HCT116 (cell line): Measurements from ENCODE around the gene NAGA. TPM values are rescaled to one million over a fixed set of nuclear protein-coding genes. Genes with fewer than 3 reads are reported as not detected.

Source experiments
- ATAC-seq: fragments of 200-7000 bp; cut with Tn5 transposase; 2 replicates; pipeline ENCODE4 v1.9.1; 2020; ENCODE audit warnings: mild to moderate bottlenecking, moderate library complexity
- BruUV-seq: library from RNA; stranded (reverse); fragments of 400-500 nt; replicated peaks from 2 replicates; lab custom pipeline; 2021; lab: Mats Ljungman, UMichigan
- CTCF ChIA-PET: fragments of 300-600 bp; sonication (Branson Sonifier 250); formaldehyde crosslinking; loops from one replicate; lab custom pipeline; 2021; ENCODE audit warnings: antibody characterized with exemption; lab: Charles Lee
- POLR2A ChIA-PET: fragments of 300-600, 350-600 bp; sonication (Branson Sonifier 250); formaldehyde crosslinking; loops from one replicate; lab custom pipeline; 2021; ENCODE audit warnings: antibody characterized with exemption; lab: Charles Lee
- RAD21 ChIA-PET, 2 experiments: fragments of 300-600 bp; sonication (Branson Sonifier 250); formaldehyde crosslinking; loops; one replicate each; lab custom pipeline; 2023; ENCODE audit warnings: low total read pairs in 2 of 2; ENCODE audit not compliant: uncharacterized antibody in 2 of 2, unreplicated experiment in 2 of 2, low non-redundant PET in 1 of 2; lab: Charles Lee
- DNase-seq: peaks from one replicate; pipeline ENCODE4 v3.0.0-alpha.2; 2010; ENCODE audit warnings: low read depth, low spot score
- H2AFZ ChIP-seq: fragments of 200-600 bp; shearing (Covaris generic), sonication (generic); 2 replicates; pipeline ENCODE4 v1.6.1; 2017; ENCODE audit warnings: low read depth, mixed run types, mixed read lengths, antibody characterized with exemption, low read length; ENCODE audit not compliant: poor library complexity, severe bottlenecking
- H3K27ac ChIP-seq: 2 replicates; pipeline ENCODE4 v1.5.1; 2012; ENCODE audit warnings: low read depth, low read length
- H3K27me3 ChIP-seq: fragments of 200-600 bp; sonication (generic); 2 replicates; pipeline ENCODE4 v1.6.1; 2016; ENCODE audit warnings: mixed run types, low read length, mixed read lengths; ENCODE audit not compliant: insufficient read depth
- H3K36me3 ChIP-seq, 2 experiments: fragments of 200-500 bp in 1 of 2; fragments of 200-600 bp in 1 of 2; sonication (Bioruptor generic) in 1 of 2; sonication (generic) in 1 of 2; 2 replicates each; pipeline versions ENCODE4 v1.5.1 to v1.6.1; 2014 to 2016; ENCODE audit warnings: low read length in 2 of 2, inconsistent platforms in 1 of 2, mixed read lengths in 1 of 2, mixed run types in 1 of 2; ENCODE audit not compliant: insufficient read depth in 2 of 2, control insufficient read depth in 1 of 2
- H3K4me1 ChIP-seq, 2 experiments: fragments of 200-600 bp in 1 of 2; sonication (generic) in 1 of 2; 2 replicates each; pipeline versions ENCODE4 v1.5.1 to v1.6.1; 2012 to 2017; ENCODE audit warnings: low read length in 2 of 2, inconsistent platforms in 1 of 2, mild to moderate bottlenecking in 1 of 2, mixed read lengths in 1 of 2, mixed run types in 1 of 2, moderate library complexity in 1 of 2; ENCODE audit not compliant: insufficient read depth in 2 of 2, control insufficient read depth in 1 of 2
- H3K4me2 ChIP-seq: fragments of 200-600 bp; sonication (generic); 2 replicates; pipeline ENCODE4 v1.6.1; 2017; ENCODE audit warnings: mixed run types, low read length, mixed read lengths
- H3K4me3 ChIP-seq, 2 experiments: fragments of 200-600 bp in 1 of 2; sonication (generic) in 1 of 2; replicated peaks in 1 of 2; 2 replicates each; pipeline ENCODE4 v1.5.1; 2011 to 2016; ENCODE audit warnings: low read length in 2 of 2, control low read depth in 1 of 2, low read depth in 1 of 2, mild to moderate bottlenecking in 1 of 2, mixed read lengths in 1 of 2, mixed run types in 1 of 2
- H3K79me2 ChIP-seq: fragments of 200-600 bp; sonication (generic); 2 replicates; pipeline ENCODE4 v1.6.1; 2017; ENCODE audit warnings: mild to moderate bottlenecking, mixed run types, low read length, moderate library complexity, mixed read lengths; ENCODE audit not compliant: insufficient read depth
- H3K9ac ChIP-seq: fragments of 200-600 bp; sonication (generic); 2 replicates; pipeline ENCODE4 v1.6.1; 2016; ENCODE audit warnings: low read length, mixed read lengths
- H3K9me2 ChIP-seq: fragments of 200-600 bp; sonication (generic), shearing (Covaris generic); 2 replicates; pipeline ENCODE4 v1.6.1; 2017; ENCODE audit warnings: mixed run types, mild to moderate bottlenecking, moderate library complexity; ENCODE audit not compliant: insufficient read depth
- H3K9me3 ChIP-seq, 2 experiments: fragments of 200-500 bp in 1 of 2; fragments of 200-600 bp in 1 of 2; sonication (Bioruptor generic) in 1 of 2; sonication (generic) in 1 of 2; 2 replicates each; pipeline ENCODE4 v1.6.1; 2014 to 2017; ENCODE audit warnings: low read length in 2 of 2, mixed read lengths in 2 of 2, inconsistent platforms in 1 of 2, low read depth in 1 of 2, mild to moderate bottlenecking in 1 of 2, mixed run types in 1 of 2, moderate library complexity in 1 of 2; ENCODE audit not compliant: control insufficient read depth in 1 of 2, insufficient read depth in 1 of 2
- H4K20me1 ChIP-seq: fragments of 200-600 bp; sonication (generic), shearing (Covaris generic); 2 replicates; pipeline ENCODE4 v1.6.1; 2017; ENCODE audit warnings: mixed run types, mild to moderate bottlenecking, moderate library complexity; ENCODE audit not compliant: insufficient read depth
- ELF1 ChIP-seq: IDR thresholded peaks from 2 replicates; pipeline ENCODE4 v1.6.1; 2012; ENCODE audit warnings: low read depth, borderline replicate concordance
- EZH2 ChIP-seq: fragments of 200-600 bp; sonication (generic); IDR thresholded peaks from 2 replicates; pipeline ENCODE4 v1.6.1; 2017; ENCODE audit warnings: antibody characterized with exemption, mixed run types
- EZH2phosphoT487 ChIP-seq: fragments of 200-600 bp; IDR thresholded peaks from 2 replicates; pipeline ENCODE4 v1.6.1; 2018; ENCODE audit warnings: antibody characterized with exemption, borderline replicate concordance
- MAX ChIP-seq: IDR thresholded peaks from 2 replicates; pipeline ENCODE4 v1.6.1; 2012
- POLR2A ChIP-seq: IDR thresholded peaks from 2 replicates; pipeline ENCODE4 v1.7.0; 2011; ENCODE audit warnings: borderline replicate concordance; ENCODE audit not compliant: insufficient read depth, insufficient read length; ENCODE audit errors: extremely low read depth
- POLR2AphosphoS5 ChIP-seq: IDR thresholded peaks from 2 replicates; pipeline ENCODE4 v1.6.1; 2011; ENCODE audit warnings: mild to moderate bottlenecking, low read depth, low read length, moderate library complexity
- SP1 ChIP-seq: IDR thresholded peaks from 2 replicates; pipeline ENCODE4 v1.6.1; 2012; ENCODE audit warnings: low read depth
- SRF ChIP-seq: IDR thresholded peaks from 2 replicates; pipeline ENCODE4 v1.6.1; 2012; ENCODE audit warnings: low read depth
- TCF7L2 ChIP-seq: IDR thresholded peaks from 2 replicates; pipeline ENCODE4 v1.7.0; 2011; ENCODE audit warnings: borderline replicate concordance, inconsistent platforms; ENCODE audit not compliant: insufficient read depth, insufficient read length; ENCODE audit errors: extremely low read depth
- ZFX ChIP-seq: fragments of 450-650 bp; IDR thresholded peaks from 2 replicates; pipeline ENCODE4 v1.6.1; 2017
- ZNF274 ChIP-seq: fragments of 200-500 bp; sonication (Bioruptor generic); IDR thresholded peaks from 2 replicates; pipeline ENCODE4 v1.6.1; 2014; ENCODE audit warnings: mild to moderate bottlenecking, low read depth, low read length, inconsistent platforms
- intact Hi-C: fragments of 100-400 bp; cut with micrococcal nuclease; formaldehyde crosslinking; loops from 2 replicates; pipeline ENCODE4 v1.10.0; 2022
- total RNA-seq: library from RNA; stranded (reverse); gene quantifications from one replicate; pipeline ENCODE4 v1.2.1, GENCODE V29; 2021; ENCODE audit not compliant: unreplicated experiment
- TF ChIP-seq, protein P1 (sequence below): IDR thresholded peaks from 2 replicates; pipeline ENCODE4 v1.6.1; 2012
- TF ChIP-seq, protein P2 (sequence below): IDR thresholded peaks from 2 replicates; pipeline ENCODE4 v1.6.1; 2012; ENCODE audit warnings: low read depth
- TF ChIP-seq, protein P3 (sequence below): IDR thresholded peaks from 2 replicates; pipeline ENCODE4 v1.6.1; 2011; ENCODE audit warnings: mild to moderate bottlenecking, low read length, moderate library complexity; ENCODE audit not compliant: insufficient replicate concordance; ENCODE audit errors: extremely low read depth

NAGA gene
- total RNA-seq, 1 experiment from 2014 or later, result 21.2 TPM

DNA sequence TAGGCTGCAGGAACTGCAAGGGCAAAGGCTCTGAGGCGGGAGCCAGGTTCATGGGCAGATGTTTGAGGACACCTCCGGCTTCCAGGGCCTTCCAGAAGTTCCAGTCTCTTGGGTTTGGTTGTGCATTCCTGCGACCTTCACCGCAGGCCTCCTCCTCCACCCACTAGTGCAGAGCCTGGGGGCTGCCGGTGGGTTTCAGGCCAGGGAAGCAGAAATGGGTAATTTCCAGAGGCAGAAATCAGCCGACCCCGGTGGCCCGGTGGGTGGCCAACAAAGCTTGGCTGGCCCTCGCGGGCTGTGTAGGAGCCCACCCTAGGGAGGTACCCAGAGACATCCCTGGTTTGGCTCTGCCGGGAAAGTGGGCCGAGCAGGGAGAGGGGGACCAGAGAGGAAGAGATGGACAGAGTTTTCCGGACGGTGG, 3.0 kb upstream of the NAGA start:
- DNase-seq (no peak), ATAC-seq (no peak)
- H3K9me3 ChIP-seq, result no peaks in the 10 kb centered on the region
- no peak overlapping the region for H3K9ac ChIP-seq
- RAD21 ChIA-PET, result no interaction called here
- H3K4me3 ChIP-seq, result no peak overlapping the region
- POLR2A ChIA-PET, result no interaction called here
- intact Hi-C loops, result no loop called here
- H3K4me2 ChIP-seq, result no peak overlapping the region
- H3K9me2 ChIP-seq, result no peaks in the 10 kb centered on the region
- no TSS peak for BruUV-seq
- TF ChIP-seq EZH2, result no peak
- no peak for TF ChIP-seq SP1
- TF ChIP-seq EZH2phosphoT487, result no peak
- no peaks in the 10 kb centered on the region for H3K79me2 ChIP-seq
- H2AFZ ChIP-seq, result no peak overlapping the region
- no peak overlapping the region for H3K27ac ChIP-seq
- H3K36me3 ChIP-seq, result no peaks in the 10 kb centered on the region
- H4K20me1 ChIP-seq, result no peaks in the 10 kb centered on the region
- H3K4me1 ChIP-seq, result peaks cover 12 to 21% of the 10 kb centered on the region in 2 experiments
- CTCF ChIA-PET, result no interaction called here
- no peaks in the 10 kb centered on the region for H3K27me3 ChIP-seq

DNA sequence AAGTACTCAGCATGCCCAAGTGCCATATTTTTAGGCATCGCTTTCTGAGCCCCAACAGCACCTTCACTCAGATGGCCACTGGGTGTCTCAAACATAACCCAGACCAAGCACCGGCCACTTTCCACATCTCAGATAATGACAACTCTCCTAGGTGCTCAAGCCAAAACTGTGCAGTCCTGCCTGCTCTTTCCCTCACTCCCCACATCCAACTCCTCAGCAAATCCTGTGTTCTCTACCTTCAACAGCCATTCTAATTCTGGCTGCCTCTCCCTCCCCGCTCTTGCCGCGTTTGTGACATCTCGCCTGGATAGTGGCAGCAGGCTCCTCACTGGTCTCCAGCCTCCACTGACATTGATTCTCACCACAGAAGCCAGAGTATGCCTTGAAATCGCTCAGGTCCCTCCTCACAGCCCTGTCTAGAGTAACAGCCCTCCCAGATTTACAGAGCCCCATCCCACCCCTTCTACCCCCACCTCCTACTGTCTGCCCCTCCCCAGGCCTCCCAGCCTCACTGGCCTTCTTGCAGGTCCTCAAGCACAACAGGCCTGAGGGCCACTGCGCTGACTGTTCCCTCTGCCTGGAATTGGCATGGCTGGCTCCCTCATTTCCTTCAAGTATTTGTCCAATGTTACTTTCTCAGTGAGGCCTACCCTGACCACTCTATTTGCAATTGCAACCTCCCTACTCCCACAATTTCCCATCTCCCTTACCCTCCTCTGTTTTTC, 2.2 kb upstream of the NAGA start:
- POLR2A ChIA-PET, result no interaction called here
- TF ChIP-seq, protein P1, sequence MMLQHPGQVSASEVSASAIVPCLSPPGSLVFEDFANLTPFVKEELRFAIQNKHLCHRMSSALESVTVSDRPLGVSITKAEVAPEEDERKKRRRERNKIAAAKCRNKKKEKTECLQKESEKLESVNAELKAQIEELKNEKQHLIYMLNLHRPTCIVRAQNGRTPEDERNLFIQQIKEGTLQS, result no peak
- no peak for TF ChIP-seq POLR2A
- TF ChIP-seq TCF7L2, result no peak
- TF ChIP-seq SRF, result no peak
- no peak for TF ChIP-seq ZFX
- no peak for TF ChIP-seq ZNF274
- TF ChIP-seq POLR2AphosphoS5, result no peak
- no peak for TF ChIP-seq MAX
- TF ChIP-seq ELF1, result no peak
- no peak for TF ChIP-seq SP1
- TF ChIP-seq, protein P2, sequence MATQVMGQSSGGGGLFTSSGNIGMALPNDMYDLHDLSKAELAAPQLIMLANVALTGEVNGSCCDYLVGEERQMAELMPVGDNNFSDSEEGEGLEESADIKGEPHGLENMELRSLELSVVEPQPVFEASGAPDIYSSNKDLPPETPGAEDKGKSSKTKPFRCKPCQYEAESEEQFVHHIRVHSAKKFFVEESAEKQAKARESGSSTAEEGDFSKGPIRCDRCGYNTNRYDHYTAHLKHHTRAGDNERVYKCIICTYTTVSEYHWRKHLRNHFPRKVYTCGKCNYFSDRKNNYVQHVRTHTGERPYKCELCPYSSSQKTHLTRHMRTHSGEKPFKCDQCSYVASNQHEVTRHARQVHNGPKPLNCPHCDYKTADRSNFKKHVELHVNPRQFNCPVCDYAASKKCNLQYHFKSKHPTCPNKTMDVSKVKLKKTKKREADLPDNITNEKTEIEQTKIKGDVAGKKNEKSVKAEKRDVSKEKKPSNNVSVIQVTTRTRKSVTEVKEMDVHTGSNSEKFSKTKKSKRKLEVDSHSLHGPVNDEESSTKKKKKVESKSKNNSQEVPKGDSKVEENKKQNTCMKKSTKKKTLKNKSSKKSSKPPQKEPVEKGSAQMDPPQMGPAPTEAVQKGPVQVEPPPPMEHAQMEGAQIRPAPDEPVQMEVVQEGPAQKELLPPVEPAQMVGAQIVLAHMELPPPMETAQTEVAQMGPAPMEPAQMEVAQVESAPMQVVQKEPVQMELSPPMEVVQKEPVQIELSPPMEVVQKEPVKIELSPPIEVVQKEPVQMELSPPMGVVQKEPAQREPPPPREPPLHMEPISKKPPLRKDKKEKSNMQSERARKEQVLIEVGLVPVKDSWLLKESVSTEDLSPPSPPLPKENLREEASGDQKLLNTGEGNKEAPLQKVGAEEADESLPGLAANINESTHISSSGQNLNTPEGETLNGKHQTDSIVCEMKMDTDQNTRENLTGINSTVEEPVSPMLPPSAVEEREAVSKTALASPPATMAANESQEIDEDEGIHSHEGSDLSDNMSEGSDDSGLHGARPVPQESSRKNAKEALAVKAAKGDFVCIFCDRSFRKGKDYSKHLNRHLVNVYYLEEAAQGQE, result no peak
- TF ChIP-seq, protein P3, sequence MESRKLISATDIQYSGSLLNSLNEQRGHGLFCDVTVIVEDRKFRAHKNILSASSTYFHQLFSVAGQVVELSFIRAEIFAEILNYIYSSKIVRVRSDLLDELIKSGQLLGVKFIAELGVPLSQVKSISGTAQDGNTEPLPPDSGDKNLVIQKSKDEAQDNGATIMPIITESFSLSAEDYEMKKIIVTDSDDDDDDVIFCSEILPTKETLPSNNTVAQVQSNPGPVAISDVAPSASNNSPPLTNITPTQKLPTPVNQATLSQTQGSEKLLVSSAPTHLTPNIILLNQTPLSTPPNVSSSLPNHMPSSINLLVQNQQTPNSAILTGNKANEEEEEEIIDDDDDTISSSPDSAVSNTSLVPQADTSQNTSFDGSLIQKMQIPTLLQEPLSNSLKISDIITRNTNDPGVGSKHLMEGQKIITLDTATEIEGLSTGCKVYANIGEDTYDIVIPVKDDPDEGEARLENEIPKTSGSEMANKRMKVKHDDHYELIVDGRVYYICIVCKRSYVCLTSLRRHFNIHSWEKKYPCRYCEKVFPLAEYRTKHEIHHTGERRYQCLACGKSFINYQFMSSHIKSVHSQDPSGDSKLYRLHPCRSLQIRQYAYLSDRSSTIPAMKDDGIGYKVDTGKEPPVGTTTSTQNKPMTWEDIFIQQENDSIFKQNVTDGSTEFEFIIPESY, result no peak

More for the DNA sequence above, 2.2 kb upstream of the NAGA start:
- peaks cover 12 to 20% of the 10 kb centered on the region in 2 experiments for H3K4me1 ChIP-seq
- no TSS peak for BruUV-seq
- ChIA-PET RAD21 (no interaction called here), CTCF (no interaction called here)
- no peaks in the 10 kb centered on the region for H3K27me3 ChIP-seq
- no peaks in the 10 kb centered on the region for H4K20me1 ChIP-seq
- DNase-seq (no peak), ATAC-seq (no peak)
- H3K79me2 ChIP-seq, result no peaks in the 10 kb centered on the region
- no peak overlapping the region for H3K27ac ChIP-seq
- no peak overlapping the region for H2AFZ ChIP-seq
- no peak overlapping the region for H3K9ac ChIP-seq
- H3K4me2 ChIP-seq, result no peak overlapping the region
- intact Hi-C loops, result no loop called here
- H3K4me3 ChIP-seq, result no peak overlapping the region
- H3K36me3 ChIP-seq, result no peaks in the 10 kb centered on the region; a peak in 1 of 4 replicates
- H3K9me2 ChIP-seq, result no peaks in the 10 kb centered on the region
- H3K9me3 ChIP-seq, result no peaks in the 10 kb centered on the region
